HG03066 (cell line): ENCODE measurements around the gene ENPP5.

Experiments used
- ATAC-seq: cut with Tn5 transposase; IDR thresholded peaks from one replicate; pipeline ENCODE4 v1.9.1; 2021; ENCODE audit warnings: low read depth; ENCODE audit not compliant: unreplicated experiment

The ENPP5 gene

DNA sequence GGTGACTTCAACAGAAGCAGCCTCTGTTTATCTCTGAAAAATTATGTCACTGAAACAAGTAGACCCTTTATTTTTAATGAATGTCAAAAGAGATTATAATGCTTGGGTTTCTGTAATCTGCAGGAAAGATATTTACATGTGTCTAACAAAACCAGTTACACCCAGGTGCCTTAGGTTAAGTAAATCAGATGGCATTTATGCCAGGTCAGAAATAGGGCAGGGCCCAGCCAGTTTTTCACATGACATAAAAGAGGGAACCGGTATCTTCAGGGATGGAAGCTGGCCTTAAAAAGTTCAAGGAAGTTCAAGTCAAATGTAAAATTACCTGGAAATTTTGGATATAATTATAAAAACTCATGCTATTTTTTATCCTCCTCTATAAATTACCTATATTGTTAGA, 55.1 kb downstream of the ENPP5 start:
- ATAC-seq, result no peak

DNA sequence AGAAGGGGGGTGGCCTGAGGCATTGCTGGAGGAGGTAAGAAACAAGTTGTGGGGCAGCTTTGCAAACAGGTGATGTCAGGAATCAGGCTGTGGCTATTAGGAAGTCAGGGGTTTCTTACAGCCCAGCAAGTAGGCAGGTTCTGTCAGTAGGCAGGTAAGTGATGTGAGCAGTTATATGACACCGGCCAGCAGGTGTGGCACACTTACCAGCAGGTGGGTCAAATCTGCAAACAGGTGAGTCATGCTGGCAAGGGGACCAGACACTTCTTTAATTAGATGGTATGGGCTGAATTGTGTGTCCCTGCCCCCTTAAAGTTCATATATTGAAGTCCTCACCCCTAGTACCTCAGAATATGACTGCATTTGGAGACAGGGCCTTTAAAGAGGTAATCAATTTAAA, 57.4 kb downstream of the ENPP5 start:
- no peak for ATAC-seq
